ENCODE data around the gene ZDBF2.
"Not testable (repeated sequence)": the region's sequence is repeated elsewhere in the genome, so short reads cannot be mapped to it uniquely, and the experiment has no call there.

ZDBF2 gene

GRCh38 chr2:206259376-206260187, 14.9 kb upstream of the ZDBF2 start:
- no peak for DNase-seq (ENCODE audit: low spot score)

- peak; percentile 30 for DNase-seq (ENCODE audit: low spot score)
Observed at GRCh38 chr2:206260188-206261012, 14.1 kb upstream of the ZDBF2 start.

GRCh38 chr2:206263959-206264603, 10.4 kb upstream of the ZDBF2 start:
- DNase-seq (ENCODE audit: low spot score), result no peak

- DNase-seq (ENCODE audit: low spot score), result no peak
Observed at GRCh38 chr2:206266130-206267125, 8.0 kb upstream of the ZDBF2 start.

- DNase-seq (ENCODE audit: low spot score), result no peak
Observed at GRCh38 chr2:206267567-206267966, 6.9 kb upstream of the ZDBF2 start.

GRCh38 chr2:206271065-206271464, 3.4 kb upstream of the ZDBF2 start:
- DNase-seq (ENCODE audit: low spot score), result no peak

- DNase-seq (ENCODE audit: low spot score), result no peak
Observed at GRCh38 chr2:206273905-206274304, 558 bp upstream of the ZDBF2 start.

GRCh38 chr2:206275312-206276055, 1.0 kb downstream of the ZDBF2 start:
- DNase-seq (ENCODE audit: low spot score), result no peak

GRCh38 chr2:206276169-206276942, 1.9 kb downstream of the ZDBF2 start:
- no peak for DNase-seq (ENCODE audit: low spot score)

- DNase-seq (ENCODE audit: low spot score), result no peak
Observed at GRCh38 chr2:206277503-206277902, 3.0 kb downstream of the ZDBF2 start.

- DNase-seq (ENCODE audit: low spot score), result no peak
Observed at GRCh38 chr2:206282746-206283145, 8.3 kb downstream of the ZDBF2 start.

GRCh38 chr2:206287197-206287596, 12.7 kb downstream of the ZDBF2 start:
- no peak for DNase-seq (ENCODE audit: low spot score)

- no peak for DNase-seq (ENCODE audit: low spot score)
Observed at GRCh38 chr2:206289391-206289790, 14.9 kb downstream of the ZDBF2 start.

GRCh38 chr2:206296128-206296527, 21.7 kb downstream of the ZDBF2 start:
- peak; percentile 83 for DNase-seq (ENCODE audit: low spot score)

GRCh38 chr2:206299608-206300007, 25.1 kb downstream of the ZDBF2 start:
- DNase-seq (ENCODE audit: low spot score), result not testable (repeated sequence)

- no peak for DNase-seq (ENCODE audit: low spot score)
Observed at GRCh38 chr2:206305523-206306245, 31.2 kb downstream of the ZDBF2 start.

- no peak for DNase-seq (ENCODE audit: low spot score)
Observed at GRCh38 chr2:206311026-206311425, 36.6 kb downstream of the ZDBF2 start.

GRCh38 chr2:206316141-206316540, 41.7 kb downstream of the ZDBF2 start:
- no peak for DNase-seq (ENCODE audit: low spot score)

- DNase-seq (ENCODE audit: low spot score), result no peak
Observed at GRCh38 chr2:206323033-206323432, 48.6 kb downstream of the ZDBF2 start.

All from kidney capillary endothelial cell (primary cell).